Nephron progenitor cell (in vitro differentiated cells): Measurements from ENCODE around the gene IKZF1.

Experiments used
- DNase-seq: peaks from one replicate; pipeline ENCODE4 v3.0.0; 2021
- H3K27ac Mint-ChIP-seq: 2 replicates; pipeline ENCODE4 v1.8.0; 2021; ENCODE audit warnings: mild to moderate bottlenecking, moderate library complexity, mixed read lengths
- H3K27me3 Mint-ChIP-seq: 2 replicates; pipeline ENCODE4 v1.8.0; 2021; ENCODE audit warnings: mild to moderate bottlenecking, low read depth, mixed read lengths; ENCODE audit not compliant: poor library complexity
- H3K36me3 Mint-ChIP-seq: 2 replicates; pipeline ENCODE4 v1.8.0; 2021; ENCODE audit warnings: low read depth, mixed read lengths
- H3K4me1 Mint-ChIP-seq: 2 replicates; pipeline ENCODE4 v1.8.0; 2021; ENCODE audit warnings: mixed read lengths
- H3K4me3 Mint-ChIP-seq: 2 replicates; pipeline ENCODE4 v1.8.0; 2021; ENCODE audit warnings: mild to moderate bottlenecking, moderate library complexity, mixed read lengths
- H3K9me3 Mint-ChIP-seq: 2 replicates; pipeline ENCODE4 v1.8.0; 2021; ENCODE audit warnings: mild to moderate bottlenecking, moderate library complexity, mixed read lengths
- CTCF ChIP-seq: fragments of 200-600 bp; sonication (generic); IDR thresholded peaks from 2 replicates; pipeline ENCODE4 v1.5.0; 2021; ENCODE audit warnings: antibody characterized with exemption

The IKZF1 gene

GRCh38 chr7:50284296-50284695 lies 20.2 kb upstream of the IKZF1 start:
- TF ChIP-seq CTCF, result no peak
- H3K27ac Mint-ChIP-seq, result no peak overlapping the region
- no peak for DNase-seq
- H3K4me1 Mint-ChIP-seq, result peaks cover 5% of the 10 kb centered on the region
- no peak overlapping the region for H3K4me3 Mint-ChIP-seq
- no peaks in the 10 kb centered on the region for H3K9me3 Mint-ChIP-seq
- H3K36me3 Mint-ChIP-seq, result no peaks in the 10 kb centered on the region
- H3K27me3 Mint-ChIP-seq, result peaks cover 8% of the 10 kb centered on the region

GRCh38 chr7:50285269-50285668 lies 19.2 kb upstream of the IKZF1 start:
- H3K9me3 Mint-ChIP-seq, result no peaks in the 10 kb centered on the region
- H3K4me3 Mint-ChIP-seq, result no peak overlapping the region
- peaks cover 5% of the 10 kb centered on the region for H3K4me1 Mint-ChIP-seq

GRCh38 chr7:50287129-50287528 lies 17.4 kb upstream of the IKZF1 start:
- Mint-ChIP-seq H3K36me3 (no peaks in the 10 kb centered on the region), H3K9me3 (no peaks in the 10 kb centered on the region), H3K4me1 (peaks cover 5% of the 10 kb centered on the region), H3K27ac (no peak overlapping the region), H3K27me3 (peaks cover 8% of the 10 kb centered on the region), H3K4me3 (no peak overlapping the region)
- DNase-seq, result no peak
- no peak for TF ChIP-seq CTCF

More at GRCh38 chr7:50285269-50285668, 19.2 kb upstream of the IKZF1 start:
- TF ChIP-seq CTCF, result no peak
- Mint-ChIP-seq H3K27me3 (peaks cover 8% of the 10 kb centered on the region), H3K27ac (no peak overlapping the region), H3K36me3 (no peaks in the 10 kb centered on the region)
- no peak for DNase-seq

- Mint-ChIP-seq H3K4me1 (peaks cover 5% of the 10 kb centered on the region), H3K4me3 (no peak overlapping the region), H3K9me3 (no peaks in the 10 kb centered on the region), H3K27me3 (peaks cover 5% of the 10 kb centered on the region), H3K36me3 (no peaks in the 10 kb centered on the region), H3K27ac (no peak overlapping the region)
- no peak for DNase-seq
- TF ChIP-seq CTCF, result no peak
Measured at GRCh38 chr7:50292165-50292757, 12.3 kb upstream of the IKZF1 start.

GRCh38 chr7:50292763-50293162 lies 11.8 kb upstream of the IKZF1 start:
- Mint-ChIP-seq H3K27ac (no peak overlapping the region), H3K27me3 (peaks cover 10% of the 10 kb centered on the region), H3K9me3 (no peaks in the 10 kb centered on the region), H3K4me3 (no peak overlapping the region), H3K36me3 (no peaks in the 10 kb centered on the region), H3K4me1 (peaks cover 5% of the 10 kb centered on the region)
- TF ChIP-seq CTCF, result no peak
- DNase-seq, result no peak

- no peaks in the 10 kb centered on the region for H3K36me3 Mint-ChIP-seq
- H3K4me3 Mint-ChIP-seq, result no peak overlapping the region
- no peak for TF ChIP-seq CTCF
- H3K27ac Mint-ChIP-seq, result no peak overlapping the region
- no peaks in the 10 kb centered on the region for H3K9me3 Mint-ChIP-seq
- peaks cover 5% of the 10 kb centered on the region for H3K4me1 Mint-ChIP-seq
- peaks cover 19% of the 10 kb centered on the region for H3K27me3 Mint-ChIP-seq
- DNase-seq, result no peak
Measured at GRCh38 chr7:50293509-50294179, 10.9 kb upstream of the IKZF1 start.
